Suprapubic skin (tissue), 4 donors: ENCODE measurements around the gene COQ6.

Experiments used
- CTCF ChIP-seq, 2 donors: fragments of 200-600 bp in 1 of 2; fragments of 450-650 bp in 1 of 2; sonication (generic) in 1 of 2; IDR thresholded peaks; one replicate each; pipeline ENCODE4 v1.5.1; 2016 to 2019; ENCODE audit warnings: antibody characterized with exemption in 2 of 2, mild to moderate bottlenecking in 1 of 2, moderate library complexity in 1 of 2
- EP300 ChIP-seq: sonication (generic); formaldehyde crosslinking; IDR thresholded peaks from one replicate; pipeline ENCODE4 v1.6.1; 2017; ENCODE audit warnings: antibody characterized with exemption
- POLR2A ChIP-seq, 2 donors: fragments of 450-650 bp; IDR thresholded peaks; one replicate each; pipeline ENCODE4 v1.6.1; 2017; ENCODE audit warnings: antibody characterized with exemption in 2 of 2, mild to moderate bottlenecking in 2 of 2, moderate library complexity in 2 of 2
- POLR2AphosphoS5 ChIP-seq, 3 donors: sonication (generic); formaldehyde crosslinking; IDR thresholded peaks; one replicate each; pipeline ENCODE4 v1.6.1; 2017; ENCODE audit warnings: antibody characterized with exemption in 3 of 3

- TF ChIP-seq POLR2AphosphoS5 (IDR thresholded peaks at IDR 0.05): no peak
- TF ChIP-seq POLR2A (IDR thresholded peaks at IDR 0.05): no peak
- TF ChIP-seq CTCF (IDR thresholded peaks at IDR 0.05): no peak
- TF ChIP-seq EP300: no peak
These were observed 33.8 kb upstream of the COQ6 start for GRCh38 chr14:73916324-73916723.
